GM19240 (cell line): ENCODE data around the gene PDZD4.

Experiments used
- DNase-seq: peaks from one replicate; pipeline ENCODE4 v3.0.0; 2011; ENCODE audit warnings: low spot score; ENCODE audit not compliant: insufficient read length

PDZD4 gene

GRCh38 chrX:153812220-153812619 is 18.1 kb downstream of the PDZD4 start:
- DNase-seq = no peak

GRCh38 chrX:153807976-153808375 is 22.4 kb downstream of the PDZD4 start:
- no peak for DNase-seq

GRCh38 chrX:153806999-153807575 is 23.3 kb downstream of the PDZD4 start:
- DNase-seq = no peak

GRCh38 chrX:153805436-153805835 is 24.9 kb downstream of the PDZD4 start:
- no peak for DNase-seq

GRCh38 chrX:153804621-153805020 is 25.7 kb downstream of the PDZD4 start:
- DNase-seq = no peak

- DNase-seq = no peak
Observed at GRCh38 chrX:153804100-153804595, 26.2 kb downstream of the PDZD4 start.

GRCh38 chrX:153803211-153804099 is 26.9 kb downstream of the PDZD4 start:
- no peak for DNase-seq

GRCh38 chrX:153802513-153803045 is 27.8 kb downstream of the PDZD4 start:
- DNase-seq = no peak

GRCh38 chrX:153801669-153802068 is 28.7 kb downstream of the PDZD4 start:
- no peak for DNase-seq

GRCh38 chrX:153800746-153801145 is 29.6 kb downstream of the PDZD4 start:
- no peak for DNase-seq

- no peak for DNase-seq
Observed at GRCh38 chrX:153800177-153800722, 30.1 kb downstream of the PDZD4 start.

- DNase-seq = no peak
Observed at GRCh38 chrX:153799326-153799725, 31.0 kb downstream of the PDZD4 start.

GRCh38 chrX:153797415-153798015 is 32.8 kb downstream of the PDZD4 start:
- DNase-seq = no peak

GRCh38 chrX:153794897-153795816 is 35.2 kb downstream of the PDZD4 start:
- no peak for DNase-seq

- peak; percentile 98 for DNase-seq
Observed at GRCh38 chrX:153794018-153794896, 36.1 kb downstream of the PDZD4 start, which contains the start of the genes IDH3G and SSR4. Gene IDH3G (minus strand): TSS chrX:153794375. CDS start chrX:153794326, 49 bp downstream. Gene SSR4 (plus strand): TSS chrX:153794668. CDS start chrX:153794688, 20 bp downstream.

GRCh38 chrX:153793291-153793690 is 37.1 kb downstream of the PDZD4 start:
- DNase-seq = no peak

- DNase-seq = no peak
Observed at GRCh38 chrX:153792368-153792767, 38.0 kb downstream of the PDZD4 start.

- no peak for DNase-seq
Observed at GRCh38 chrX:153791104-153791852, 39.1 kb downstream of the PDZD4 start.

GRCh38 chrX:153789654-153790053 is 40.7 kb downstream of the PDZD4 start:
- no peak for DNase-seq
